ENCODE results near the gene MIEF2. TPM values are rescaled to one million over a fixed set of nuclear protein-coding genes. Genes with fewer than 3 reads are reported as not detected.

MIEF2 gene
- polyA plus RNA-seq, 1 experiment: 5.9 TPM

- CTCF ChIA-PET: no interaction called here
- POLR2A ChIA-PET: no interaction called here
- no peak for TF ChIP-seq CTCF (IDR thresholded peaks at IDR 0.05; ENCODE audit: low read depth, low read length)
- H3K27me3 ChIP-seq (ENCODE audit: control insufficient read depth, insufficient read depth, low read length): no peaks in the 10 kb centered on the region
- no peaks in the 10 kb centered on the region for H3K9me3 ChIP-seq (ENCODE audit: control insufficient read depth, insufficient read depth, low read length)
- no peak overlapping the region for H3K4me3 ChIP-seq (ENCODE audit: low read depth, low read length)
- no peak for DNase-seq (ENCODE audit: low read depth, low spot score)
- H3K27ac ChIP-seq (ENCODE audit: low read depth, low read length): no peak overlapping the region
These were observed 30.7 kb upstream of the MIEF2 start for GRCh38 chr17:18229771-18230170.

- H3K4me3 ChIP-seq (ENCODE audit: low read depth, low read length): no peak overlapping the region
- TF ChIP-seq CTCF (IDR thresholded peaks at IDR 0.05; ENCODE audit: low read depth, low read length): no peak
- no peaks in the 10 kb centered on the region for H3K27me3 ChIP-seq (ENCODE audit: control insufficient read depth, insufficient read depth, low read length)
- ChIA-PET CTCF (no interaction called here), POLR2A (no interaction called here)
- H3K27ac ChIP-seq (ENCODE audit: low read depth, low read length): no peak overlapping the region
- no peaks in the 10 kb centered on the region for H3K9me3 ChIP-seq (ENCODE audit: control insufficient read depth, insufficient read depth, low read length)
- DNase-seq (ENCODE audit: low read depth, low spot score): no peak
These were observed 29.9 kb upstream of the MIEF2 start for GRCh38 chr17:18230288-18231141.

GRCh38 chr17:18231164-18231563 is 29.3 kb upstream of the MIEF2 start:
- TF ChIP-seq CTCF (IDR thresholded peaks at IDR 0.05; ENCODE audit: low read depth, low read length): no peak
- Histone ChIP-seq H3K27ac (ENCODE audit: low read depth, low read length) (no peak overlapping the region), H3K27me3 (ENCODE audit: control insufficient read depth, insufficient read depth, low read length) (no peaks in the 10 kb centered on the region), H3K9me3 (ENCODE audit: control insufficient read depth, insufficient read depth, low read length) (no peaks in the 10 kb centered on the region), H3K4me3 (ENCODE audit: low read depth, low read length) (no peak overlapping the region)
- CTCF ChIA-PET: no interaction called here
- DNase-seq (ENCODE audit: low read depth, low spot score): no peak
- POLR2A ChIA-PET: no interaction called here

- POLR2A ChIA-PET: no interaction called here
These were observed 26.5 kb upstream of the MIEF2 start for GRCh38 chr17:18233803-18234518.

More at GRCh38 chr17:18233803-18234518, 26.5 kb upstream of the MIEF2 start:
- Histone ChIP-seq H3K4me3 (ENCODE audit: low read depth, low read length) (no peak overlapping the region), H3K9me3 (ENCODE audit: control insufficient read depth, insufficient read depth, low read length) (no peaks in the 10 kb centered on the region; the same call in 1 of the 2 replicates), H3K27me3 (ENCODE audit: control insufficient read depth, insufficient read depth, low read length) (no peaks in the 10 kb centered on the region), H3K27ac (ENCODE audit: low read depth, low read length) (no peak overlapping the region)
- CTCF ChIA-PET: no interaction called here
- TF ChIP-seq CTCF (IDR thresholded peaks at IDR 0.05; ENCODE audit: low read depth, low read length): no peak
- DNase-seq (ENCODE audit: low read depth, low spot score): no peak

Data from AG04450 (cell line).